Measurements from ENCODE around the gene UBE4B. TPM values are rescaled to one million over a fixed set of nuclear protein-coding genes. Genes with fewer than 3 reads are reported as not detected.

The UBE4B gene
- total and polyA plus RNA-seq, 8 donors, result 13.0 to 45.3 (median 31.1) TPM

DNA sequence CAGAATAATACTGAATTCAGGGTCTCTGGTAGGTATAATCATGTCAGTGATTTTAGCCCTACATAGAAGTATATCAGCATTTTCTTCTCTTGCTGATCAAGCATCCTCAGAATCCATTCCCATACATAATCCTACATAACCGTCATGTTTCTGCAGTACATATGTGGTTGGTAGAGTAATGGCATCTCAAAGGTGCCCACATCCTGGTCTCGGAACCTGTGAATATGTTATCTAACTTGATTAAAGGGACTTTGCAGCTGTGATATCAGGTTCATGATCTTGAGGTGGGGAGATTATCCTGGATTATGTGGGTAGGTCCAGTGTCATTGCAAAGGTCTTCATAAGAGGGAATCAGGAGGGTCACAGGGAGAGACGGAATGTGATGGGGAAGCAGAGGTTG, 108.2 kb downstream of the UBE4B start:
- Histone ChIP-seq H3K4me1 (no peaks in the 10 kb centered on the region), H3K9me3 (no peaks in the 10 kb centered on the region), H3K27me3 (no peaks in the 10 kb centered on the region), H3K4me3 (no peak overlapping the region), H3K36me3 (peaks cover 0 to 30% (median 9%) of the 10 kb centered on the region in 3 donors), H3K27ac (no peak overlapping the region)
- FAIRE-seq, result no peak
- TF ChIP-seq CTCF (IDR thresholded peaks at IDR 0.05), result no peak
- 95 to 99% methylated on average over 3 of the region's 3 CpGs for WGBS, 2 donors
- intact Hi-C loops (cut with DNase I), result no loop called here
- ATAC-seq, result no peak
- no peak for DNase-seq

DNA sequence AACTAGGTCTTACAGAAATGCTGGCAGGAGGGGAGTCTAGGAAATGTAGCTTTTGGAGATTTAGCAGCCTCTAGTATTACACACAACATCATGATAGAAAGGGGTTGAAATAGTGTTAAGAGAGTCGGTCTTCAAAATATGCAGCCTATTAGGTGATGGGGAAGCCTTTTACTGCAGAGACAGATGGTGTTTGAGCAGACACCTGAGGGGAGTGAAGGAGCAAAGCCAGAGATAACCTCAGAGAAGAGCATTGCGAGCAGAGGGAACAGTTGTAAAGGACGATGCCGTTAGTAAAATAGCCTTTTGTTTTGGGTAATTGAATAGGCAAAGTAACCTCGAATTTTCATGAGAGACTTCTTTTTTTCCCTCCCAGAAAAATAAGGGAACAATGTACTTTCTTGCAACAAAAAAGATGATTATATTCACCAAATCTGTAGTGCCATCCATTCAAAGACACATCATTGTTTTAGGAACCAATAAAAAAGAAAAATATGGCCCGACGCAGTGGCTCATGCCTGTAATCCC, 111.3 kb downstream of the UBE4B start:
- FAIRE-seq (no peak), DNase-seq (no peak)

GRCh38 chr1:10146391-10146790, 113.6 kb downstream of the UBE4B start:
- no peak overlapping the region for H3K27ac ChIP-seq
- H3K4me1 ChIP-seq, result no peaks in the 10 kb centered on the region
- H3K27me3 ChIP-seq, result no peaks in the 10 kb centered on the region
- H3K36me3 ChIP-seq, result peaks cover 0 to 19% (median 5%) of the 10 kb centered on the region in 3 donors
- DNase-seq (no peak), FAIRE-seq (no peak), ATAC-seq (no peak)
- 96 to 98% methylated on average over 8 of the region's 8 CpGs for WGBS, 2 donors
- intact Hi-C loops (cut with DNase I), result no loop called here
- H3K9me3 ChIP-seq, result no peaks in the 10 kb centered on the region
- H3K4me3 ChIP-seq, result no peak overlapping the region
- TF ChIP-seq CTCF (IDR thresholded peaks at IDR 0.05), result no peak

More for the DNA sequence above, 111.3 kb downstream of the UBE4B start:
- no peak overlapping the region for H3K4me3 ChIP-seq
- intact Hi-C loops (cut with DNase I), result no loop called here
- no peaks in the 10 kb centered on the region for H3K4me1 ChIP-seq
- peaks cover 0 to 17% (median 5%) of the 10 kb centered on the region in 3 donors for H3K36me3 ChIP-seq
- 89 to 90% methylated on average over 7 of the region's 7 CpGs for WGBS, 2 donors
- no peaks in the 10 kb centered on the region for H3K9me3 ChIP-seq
- no peak for TF ChIP-seq CTCF (IDR thresholded peaks at IDR 0.05)
- ATAC-seq, result no peak
- H3K27me3 ChIP-seq, result no peaks in the 10 kb centered on the region
- no peak overlapping the region for H3K27ac ChIP-seq

- FAIRE-seq, result no peak
- Histone ChIP-seq H3K27ac (no peak overlapping the region), H3K4me1 (no peaks in the 10 kb centered on the region), H3K9me3 (no peaks in the 10 kb centered on the region), H3K36me3 (peaks cover 0 to 18% (median 5%) of the 10 kb centered on the region in 3 donors), H3K27me3 (no peaks in the 10 kb centered on the region), H3K4me3 (no peak overlapping the region)
- intact Hi-C loops (cut with DNase I), result no loop called here
- no peak for DNase-seq
- no peak for TF ChIP-seq CTCF (IDR thresholded peaks at IDR 0.05)
- no peak for ATAC-seq
Observed at GRCh38 chr1:10149231-10149630, 116.5 kb downstream of the UBE4B start.

- peak in 3 of 4 donors; percentile 77 to 85 (median 78) for ATAC-seq
- Histone ChIP-seq H3K4me1 (no peaks in the 10 kb centered on the region), H3K27ac (no peak overlapping the region), H3K36me3 (peaks cover 0 to 6% (median 0%) of the 10 kb centered on the region in 3 donors), H3K9me3 (no peaks in the 10 kb centered on the region), H3K4me3 (no peak overlapping the region), H3K27me3 (no peaks in the 10 kb centered on the region)
- WGBS, 2 donors, result 85 to 91% methylated on average over 8 of the region's 8 CpGs
- intact Hi-C loops (cut with DNase I), result no loop called here
- peak; percentile 17 to 39 (median 36) for TF ChIP-seq CTCF (IDR thresholded peaks at IDR 0.05)
- no peak for FAIRE-seq
- peak; percentile 13 to 75 (median 53) for DNase-seq
Observed at GRCh38 chr1:10152709-10153284, 120.0 kb downstream of the UBE4B start.
